ENCODE measurements around the gene CCDC186.

CCDC186 gene

DNA sequence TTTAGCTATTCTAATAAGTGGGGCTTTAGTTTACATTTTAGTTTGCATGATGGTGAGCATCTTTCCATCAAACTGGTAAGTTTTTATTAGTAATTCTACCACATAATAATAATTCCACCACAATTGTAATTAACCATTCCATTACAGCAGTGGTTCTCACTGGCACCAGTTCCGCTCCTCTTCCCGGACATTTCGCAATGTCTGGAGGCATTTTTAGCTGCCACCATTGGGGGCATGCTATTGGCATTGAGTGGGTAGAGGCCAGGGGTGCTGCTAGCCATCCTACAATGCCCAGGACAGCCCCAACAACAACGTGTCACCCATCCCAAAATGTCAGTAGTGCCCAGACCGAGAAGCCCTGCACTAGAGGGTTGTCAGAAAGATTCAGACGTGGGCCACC, 98.9 kb downstream of the CCDC186 start:
- H3K4me3 ChIP-seq (ENCODE audit: low read length) = no peak overlapping the region
- TF ChIP-seq CTCF (conservative IDR thresholded peaks at IDR 0.05; ENCODE audit: low read depth, low read length) = no peak
- no peak for DNase-seq (ENCODE audit: low read depth)

DNA sequence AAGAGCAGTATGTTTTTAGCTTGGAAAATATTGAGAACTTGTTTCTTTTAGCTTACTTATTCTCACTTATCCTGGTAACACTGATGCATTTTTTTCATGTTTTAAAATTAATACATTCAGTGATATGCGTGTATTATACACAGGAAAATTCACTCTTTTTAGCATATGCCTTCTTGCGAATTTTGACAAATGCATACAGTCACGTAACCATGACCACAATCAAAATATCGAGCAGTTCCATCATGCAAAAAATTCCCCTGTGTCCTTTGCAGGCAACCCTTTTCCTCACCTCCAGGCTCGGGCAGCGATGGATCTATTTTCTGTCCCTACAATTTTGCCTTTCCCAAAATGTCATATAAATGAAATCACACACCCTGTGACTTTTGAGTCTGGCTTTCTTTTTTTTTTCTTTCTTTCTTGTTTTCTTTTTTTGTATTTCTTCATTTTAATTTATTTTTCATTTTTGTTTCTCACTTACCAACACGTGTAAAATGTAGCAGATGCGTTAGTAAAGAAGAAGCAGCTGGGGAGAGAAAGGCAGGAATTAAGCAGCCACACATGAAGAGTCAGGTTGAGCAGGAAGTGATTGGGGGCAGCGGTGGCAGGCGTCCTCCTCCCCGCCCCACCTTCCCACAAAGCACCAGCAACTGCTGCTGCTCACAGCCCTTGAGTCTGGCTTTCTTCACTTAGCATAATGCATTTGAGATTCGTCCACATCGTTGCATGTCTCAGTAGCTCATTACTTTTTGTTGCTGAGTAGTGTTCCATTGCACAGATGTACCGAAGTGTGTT, 100.4 kb downstream of the CCDC186 start:
- no peak for TF ChIP-seq CTCF (conservative IDR thresholded peaks at IDR 0.05; ENCODE audit: low read depth, low read length)
- H3K4me3 ChIP-seq (ENCODE audit: low read length) = no peak overlapping the region
- no peak for DNase-seq (ENCODE audit: low read depth)

DNA sequence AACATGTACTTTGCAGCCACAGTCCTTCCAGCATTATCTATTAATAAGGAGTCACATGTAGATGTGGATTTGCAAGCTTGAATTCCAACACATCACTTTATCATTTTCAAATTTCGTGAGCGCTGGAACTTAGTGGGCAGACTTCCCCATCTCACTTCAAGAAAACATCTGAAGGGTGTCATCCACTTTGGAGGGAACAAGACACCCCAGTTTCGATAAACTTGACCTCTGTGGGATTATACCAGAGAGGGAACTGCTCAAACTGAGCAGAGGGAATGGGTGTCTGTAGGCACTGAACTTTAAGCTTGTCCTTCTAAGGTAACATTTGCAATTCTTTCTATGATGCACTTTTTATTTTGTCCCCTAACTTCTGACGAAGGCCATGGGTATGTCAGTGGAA, 102.8 kb downstream of the CCDC186 start:
- DNase-seq (ENCODE audit: low read depth) = no peak

More for the DNA sequence above, 102.8 kb downstream of the CCDC186 start:
- TF ChIP-seq CTCF (conservative IDR thresholded peaks at IDR 0.05; ENCODE audit: low read depth, low read length) = no peak
- H3K4me3 ChIP-seq (ENCODE audit: low read length) = no peak overlapping the region

Data from retinal pigment epithelial cell (primary cell).